GM19035 (cell line): ENCODE results near the gene INSYN1.

Source experiments
- ATAC-seq: cut with Tn5 transposase; IDR thresholded peaks from one replicate; pipeline ENCODE4 v1.9.1; 2021; ENCODE audit not compliant: unreplicated experiment

INSYN1 gene

DNA sequence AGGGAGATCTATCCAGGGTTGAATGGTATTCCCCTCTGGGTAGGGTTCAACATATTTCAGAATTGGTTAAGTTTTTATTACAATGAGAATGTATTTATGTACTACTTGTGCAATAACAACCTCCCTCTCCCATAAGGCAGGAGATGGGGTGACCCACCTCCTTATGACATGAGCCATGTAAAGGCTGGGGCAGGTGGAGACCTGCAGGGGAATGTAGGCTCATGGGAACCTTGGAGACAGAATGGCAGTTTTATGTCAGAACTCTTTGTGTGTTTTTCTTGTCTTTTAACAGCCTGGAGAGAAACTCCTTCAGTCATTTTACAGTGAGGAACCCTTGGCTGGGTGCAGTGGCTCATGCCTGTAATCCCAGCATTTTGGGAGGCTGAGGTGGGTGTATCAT, 24.6 kb upstream of the INSYN1 start:
- no peak for ATAC-seq

DNA sequence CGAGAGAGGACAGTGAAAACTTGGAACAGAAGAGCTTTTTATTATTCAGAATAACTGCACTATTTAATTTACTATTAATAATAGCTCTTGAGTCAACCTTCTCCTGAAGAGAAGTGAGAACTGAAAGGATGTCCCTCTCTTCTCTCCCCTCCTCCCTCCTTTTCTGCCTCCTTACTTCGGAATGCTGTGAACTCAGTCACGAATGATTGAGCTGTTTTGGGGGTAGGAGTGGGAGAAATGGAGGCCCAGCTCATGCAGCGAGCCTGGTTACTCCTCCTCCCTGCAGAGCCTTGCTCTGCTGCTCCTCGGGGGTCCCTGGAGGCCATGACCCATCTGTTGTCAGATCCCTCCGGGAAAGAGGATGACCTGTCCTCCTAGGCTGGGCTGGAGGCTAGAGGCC, 20.3 kb upstream of the INSYN1 start:
- no peak for ATAC-seq

DNA sequence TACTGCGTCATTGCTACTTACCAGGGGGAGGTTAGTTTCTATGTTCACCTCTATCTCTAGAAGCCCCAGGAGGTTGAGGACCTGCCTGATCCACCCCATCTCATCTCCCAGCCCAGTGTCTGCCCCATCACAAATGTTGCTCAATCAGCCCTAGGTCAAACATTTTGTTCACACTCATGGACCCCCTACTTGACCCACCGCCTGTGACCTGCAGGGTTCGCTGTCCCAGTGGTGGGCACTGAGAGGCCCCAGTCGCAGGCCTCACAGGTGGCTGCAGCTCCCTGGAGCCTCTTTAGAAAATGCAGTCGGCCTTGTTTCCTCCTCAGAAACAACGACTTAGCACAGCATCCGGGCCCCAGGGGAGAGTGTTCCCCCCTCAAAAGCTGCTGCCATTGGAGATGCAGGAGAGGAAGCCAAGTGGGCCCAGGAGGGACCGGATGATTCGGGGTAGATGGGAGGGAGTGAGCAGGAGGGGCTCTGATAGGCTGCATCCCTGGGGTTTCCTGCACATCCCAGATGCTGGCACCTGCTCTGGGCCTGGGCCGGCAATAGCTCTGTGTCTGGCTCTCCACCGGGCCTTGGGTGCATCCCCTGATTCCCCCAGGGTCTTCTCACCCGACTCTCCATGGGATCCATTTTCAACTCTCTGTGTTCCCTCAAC, 18.4 kb upstream of the INSYN1 start:
- no peak for ATAC-seq

DNA sequence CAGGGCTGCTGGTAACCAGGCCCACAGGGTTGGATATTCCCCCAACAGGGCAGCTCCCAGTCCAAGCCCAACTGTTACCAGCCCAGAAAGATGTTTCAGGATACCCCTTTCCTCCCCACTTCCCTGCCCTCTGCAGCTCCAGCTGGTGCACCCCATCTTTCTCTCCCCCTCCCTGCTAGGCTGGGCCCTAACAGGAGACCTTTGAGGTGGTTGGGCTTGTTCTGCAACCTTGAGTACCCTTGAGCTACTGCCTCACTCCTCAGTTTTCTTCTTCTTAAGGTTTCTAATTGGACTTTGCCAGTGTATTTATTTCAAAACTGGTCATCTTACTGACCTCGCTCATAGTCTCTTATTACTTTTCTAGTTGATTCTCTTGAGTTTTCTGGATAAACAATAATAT, 16.9 kb upstream of the INSYN1 start:
- ATAC-seq: no peak

DNA sequence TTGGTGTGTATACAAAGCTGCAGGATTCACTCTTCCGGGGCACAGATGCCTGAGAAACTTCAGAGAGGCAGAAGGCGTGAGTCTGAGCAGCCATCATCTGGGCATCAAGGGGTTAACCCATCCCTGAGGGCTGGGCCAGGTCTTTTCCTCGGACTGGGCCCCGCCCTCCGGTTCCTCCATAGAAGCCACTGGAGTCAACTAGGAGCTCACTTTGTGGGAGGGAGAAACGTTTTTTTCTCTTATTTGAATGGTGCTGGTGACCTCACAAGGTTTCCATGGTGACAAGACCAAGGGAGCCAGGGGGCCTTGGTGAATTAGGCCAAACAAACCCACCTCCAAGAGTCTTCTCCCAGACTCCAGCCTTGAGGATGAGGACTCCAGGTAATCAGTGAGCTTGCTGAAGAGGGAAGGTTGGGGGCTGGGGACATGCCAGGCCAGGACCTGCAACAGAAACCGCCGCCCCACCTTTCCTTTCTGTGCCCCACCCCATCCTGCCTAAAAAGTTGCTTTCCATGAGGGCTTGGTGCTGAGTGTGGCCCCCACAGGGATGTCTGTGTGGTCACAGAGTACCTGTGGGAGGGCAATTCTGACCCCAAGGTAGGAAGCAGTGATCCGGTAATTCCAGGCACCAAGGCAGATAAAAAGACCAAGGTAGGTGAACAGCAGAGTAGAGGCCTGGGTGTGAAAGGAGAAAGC, 14.8 kb upstream of the INSYN1 start:
- ATAC-seq: no peak

DNA sequence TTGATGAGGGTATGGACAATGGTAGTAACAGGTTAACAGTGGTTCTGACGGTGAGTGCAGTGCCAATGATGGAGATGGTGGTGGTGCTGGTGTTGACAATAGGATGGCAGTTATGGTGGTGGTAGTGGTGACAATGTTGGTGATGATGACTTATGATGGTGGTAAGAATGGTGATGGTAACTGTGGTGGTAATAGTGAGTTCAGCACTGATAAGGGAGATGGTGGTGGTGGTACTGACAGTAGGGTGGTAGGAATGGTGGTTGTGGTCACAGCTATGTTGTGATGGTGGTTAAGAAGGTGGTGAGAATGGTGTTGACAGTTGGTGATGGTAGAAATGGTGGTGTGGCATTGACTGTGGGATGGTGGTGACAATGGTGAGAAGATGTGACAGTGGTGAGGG, 13.4 kb upstream of the INSYN1 start:
- ATAC-seq: no peak

- ATAC-seq: no peak
These were observed 12.6 kb upstream of the INSYN1 start for GRCh38 chr15:73765778-73766177.

GRCh38 chr15:73763931-73764330, 10.8 kb upstream of the INSYN1 start:
- ATAC-seq: no peak

DNA sequence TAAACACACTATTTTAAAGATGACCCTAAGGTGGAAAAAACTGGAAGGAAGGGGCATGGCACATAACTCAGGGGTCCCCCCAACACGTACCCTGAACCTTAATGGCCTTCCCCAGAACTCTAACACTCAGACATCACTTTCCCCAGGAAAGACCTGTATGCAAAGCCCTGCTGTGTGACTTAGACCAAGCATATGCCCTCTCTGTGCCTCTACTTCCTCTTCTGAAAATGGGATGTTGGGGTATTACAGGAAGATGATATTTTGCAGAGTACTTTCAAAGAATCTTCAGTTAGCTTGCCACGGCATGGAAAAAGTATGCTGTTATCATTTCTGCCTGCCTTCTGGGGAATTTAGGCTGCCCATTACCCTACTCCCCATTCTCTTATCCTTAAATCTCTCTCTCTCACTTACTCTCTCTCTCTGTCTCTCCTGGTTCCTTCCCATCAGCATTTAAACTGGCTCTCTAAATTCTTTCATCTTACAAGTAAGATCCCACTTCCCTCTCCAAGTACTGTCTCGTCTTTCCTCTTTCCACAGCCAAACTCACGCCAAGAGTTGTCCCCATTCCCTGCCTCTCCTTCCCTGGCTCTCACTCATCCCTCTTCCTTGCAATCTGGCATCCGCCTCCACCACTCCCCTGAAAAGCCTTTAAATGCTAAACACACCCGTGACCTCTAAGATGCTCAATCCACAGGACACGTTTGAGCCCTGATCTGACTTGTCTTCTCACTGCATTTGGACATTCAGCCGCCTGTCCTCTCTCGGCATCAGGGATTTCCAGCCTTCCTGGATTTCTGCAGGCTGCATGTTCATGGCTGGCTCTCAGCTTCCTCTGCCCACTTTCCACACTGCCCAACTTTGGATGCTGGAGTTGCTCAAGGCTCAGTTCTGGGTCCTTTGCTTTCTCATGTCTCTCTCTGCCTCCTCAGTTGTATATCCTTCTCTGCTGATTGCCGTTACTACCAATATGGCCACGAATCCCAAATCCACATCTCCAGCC, 7.5 kb upstream of the INSYN1 start:
- ATAC-seq: no peak

DNA sequence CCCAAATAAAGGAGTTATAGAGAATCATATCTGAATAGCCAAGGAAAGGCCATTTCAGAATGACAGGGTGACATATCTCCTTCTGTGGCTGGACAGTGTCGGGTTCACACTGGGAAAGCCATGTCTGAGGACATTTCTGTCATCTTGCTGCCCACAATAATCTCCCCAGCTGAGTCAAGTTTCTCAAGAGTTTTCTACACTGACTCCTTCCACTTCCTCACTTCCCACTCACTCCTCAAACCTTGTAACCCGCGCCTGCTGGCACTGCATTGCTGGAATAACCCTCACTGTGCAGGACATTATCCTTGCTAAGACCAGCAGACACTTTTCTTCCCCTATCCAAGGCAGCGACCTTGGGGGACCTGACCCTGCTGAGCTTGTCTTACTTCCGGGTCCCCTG, 5.3 kb upstream of the INSYN1 start:
- no peak for ATAC-seq

DNA sequence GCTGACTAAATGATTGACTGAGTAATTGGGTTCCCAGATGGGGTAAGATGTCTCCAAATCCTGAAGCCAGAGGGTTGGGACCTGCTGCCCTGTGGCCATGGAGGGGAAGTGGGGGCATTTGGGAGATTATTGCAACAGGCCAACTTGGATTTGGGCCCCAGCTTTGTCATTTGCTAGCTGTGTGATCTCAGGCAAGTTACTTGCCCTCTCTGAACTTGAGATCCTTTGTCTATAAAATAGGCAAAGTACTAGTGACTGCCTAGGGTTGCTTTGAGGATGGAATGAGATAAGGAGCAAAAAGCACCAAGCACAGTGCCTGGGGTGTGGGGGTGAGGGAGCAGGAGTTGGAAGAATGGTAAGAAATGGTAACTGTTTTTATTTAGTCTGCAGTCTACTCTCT, 4.4 kb upstream of the INSYN1 start:
- no peak for ATAC-seq

DNA sequence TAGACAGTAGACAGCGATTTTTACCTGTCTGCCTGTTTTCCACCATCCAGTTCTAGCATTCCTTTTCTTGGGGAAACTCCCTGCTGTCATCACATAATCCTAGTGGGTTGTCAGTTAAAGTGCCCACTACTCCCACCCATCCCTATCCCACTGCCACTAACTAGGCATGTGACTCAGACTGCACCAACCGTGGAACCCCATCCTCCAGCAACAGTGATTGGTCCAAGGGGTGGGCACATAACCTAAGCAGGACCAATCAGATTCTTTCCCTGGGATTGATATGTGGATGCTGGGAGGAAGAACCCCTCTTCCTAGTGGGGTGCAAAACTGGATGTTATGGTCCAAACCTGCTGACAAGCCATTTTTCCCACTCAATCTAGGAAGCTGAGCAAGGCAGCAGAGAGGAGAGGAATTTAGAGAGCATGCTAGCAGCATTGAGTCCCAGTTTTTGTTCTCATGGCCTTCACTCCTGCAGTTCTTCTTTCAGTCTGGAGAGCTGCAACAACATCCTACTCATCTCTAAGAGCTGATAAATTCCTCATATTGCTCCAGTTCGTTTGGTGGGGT, 3.9 kb upstream of the INSYN1 start:
- no peak for ATAC-seq

- ATAC-seq: no peak
These were observed 3.2 kb upstream of the INSYN1 start for GRCh38 chr15:73756390-73756789.

DNA sequence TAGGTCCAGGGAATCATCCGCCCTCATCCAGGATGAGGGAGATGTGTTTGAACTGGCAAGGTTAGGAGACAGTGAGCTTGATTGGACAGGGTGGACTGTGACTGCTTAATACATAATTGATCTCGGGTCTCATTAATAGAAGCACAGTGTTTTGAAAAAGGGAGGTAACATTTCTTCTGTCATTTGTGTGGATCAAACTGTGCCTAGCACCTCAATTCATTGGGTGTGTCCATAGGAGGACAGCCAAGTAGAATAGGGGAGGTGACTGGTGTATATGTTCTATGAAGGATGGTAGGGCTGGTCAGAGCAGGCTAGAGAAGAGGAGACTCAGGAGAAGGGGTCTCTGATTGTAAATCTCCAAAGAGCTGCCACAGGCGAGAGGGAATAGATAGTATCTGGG, 2.8 kb upstream of the INSYN1 start:
- no peak for ATAC-seq

DNA sequence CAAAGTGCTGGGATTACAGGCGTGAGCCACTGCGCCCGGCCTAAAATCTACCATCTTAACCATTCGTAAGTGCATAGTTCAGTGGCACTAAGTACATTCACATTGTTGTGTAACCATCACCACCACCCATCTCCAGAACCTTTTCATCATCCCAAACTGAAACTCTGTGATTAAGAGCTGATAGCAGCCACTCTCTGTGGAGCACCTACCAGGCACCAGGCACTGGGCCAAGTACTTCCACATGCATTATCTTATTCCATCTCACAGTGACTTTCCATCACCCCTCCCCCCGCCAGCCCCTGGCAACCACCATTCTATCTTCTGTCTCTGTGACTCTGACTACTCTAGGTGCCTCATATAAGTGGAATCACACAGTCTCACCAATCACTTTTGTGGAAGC, 2.3 kb upstream of the INSYN1 start:
- ATAC-seq: no peak

- no peak for ATAC-seq
These were observed 1.3 kb upstream of the INSYN1 start for GRCh38 chr15:73754461-73754860.

DNA sequence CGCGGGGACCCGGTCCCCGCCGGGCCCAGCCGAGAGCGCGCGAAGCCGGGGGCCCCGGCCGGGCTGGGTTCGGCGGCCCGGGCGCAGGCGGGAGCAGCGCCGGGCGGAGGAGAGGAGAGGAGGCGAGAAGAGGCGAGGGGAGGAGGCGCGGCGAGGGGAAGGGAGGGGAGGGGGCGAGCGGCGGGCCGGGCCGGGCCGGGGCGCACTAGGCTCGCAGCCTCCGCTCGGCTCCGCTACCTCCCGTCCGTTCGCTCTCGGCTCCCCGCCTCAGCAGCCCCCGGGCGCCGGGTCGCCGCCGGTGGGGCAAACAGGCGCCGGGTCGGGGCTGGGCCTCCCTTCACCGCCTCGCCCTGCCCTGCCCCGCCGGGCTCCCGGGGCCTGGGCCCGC, 351 bp downstream of the INSYN1 start:
- ATAC-seq: no peak

DNA sequence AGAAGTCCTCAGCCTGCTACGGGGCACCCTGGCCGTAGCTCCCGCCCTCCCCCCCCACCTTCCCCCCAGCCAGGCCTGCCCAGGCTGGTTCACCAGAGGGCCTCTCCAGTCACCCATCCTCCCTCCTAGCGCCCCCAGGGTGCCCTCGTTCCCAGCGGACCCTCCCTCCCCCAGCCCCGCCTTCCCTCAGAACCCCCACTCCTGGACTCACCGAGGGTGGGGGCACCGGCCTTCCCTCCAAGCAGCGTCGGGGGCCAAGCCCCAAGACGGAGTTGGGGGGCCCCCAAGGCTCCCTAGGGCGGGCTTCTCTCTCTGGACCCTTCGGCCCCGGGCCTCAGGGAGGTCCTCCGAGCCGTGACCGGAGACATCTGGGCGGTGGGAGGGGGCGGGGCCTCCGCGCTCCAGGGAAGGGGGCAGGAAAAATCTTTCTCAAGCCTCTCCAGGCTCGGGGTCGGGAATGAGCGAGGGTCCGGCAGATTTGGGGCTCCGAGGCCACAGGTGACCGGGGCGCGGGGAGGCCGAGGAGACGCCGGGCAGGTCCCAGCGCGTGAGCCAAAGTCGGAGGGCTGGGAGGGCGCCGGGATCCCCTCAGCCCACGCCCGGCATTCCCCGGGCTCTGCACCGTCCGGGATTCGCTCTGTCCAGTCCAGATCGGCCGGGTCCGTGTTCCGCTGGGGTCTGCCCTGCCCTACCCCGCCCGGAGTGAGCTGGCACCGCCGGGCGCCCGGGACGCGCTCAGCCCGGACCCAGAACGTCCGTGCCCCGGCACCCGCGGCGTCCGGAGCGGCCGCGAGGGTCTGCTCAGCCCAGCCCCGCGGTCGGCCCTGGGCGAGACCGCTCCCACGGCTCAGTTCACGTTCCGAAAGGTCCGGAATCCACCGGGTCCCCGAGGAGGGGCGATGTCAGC, 999 bp downstream of the INSYN1 start:
- no peak for ATAC-seq

DNA sequence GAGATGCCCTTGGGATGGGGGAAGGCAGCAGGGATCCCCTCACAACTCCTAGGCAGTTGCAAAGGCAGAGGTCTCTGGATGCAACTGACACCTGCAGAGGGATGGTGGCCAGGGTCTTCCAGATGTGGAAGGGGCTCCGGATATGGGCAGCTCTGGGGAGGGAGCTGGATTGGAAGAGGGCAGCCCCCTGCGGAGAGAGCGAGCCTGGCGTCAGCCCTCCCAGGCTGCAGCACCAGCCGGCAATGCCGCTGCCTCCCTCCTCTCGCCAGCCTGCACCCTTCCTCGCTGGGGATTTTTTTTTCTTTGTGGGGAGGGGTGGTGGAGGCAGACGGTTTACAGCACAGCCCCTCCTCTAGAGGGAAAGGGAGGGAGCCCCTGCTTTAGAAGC, 1.6 kb downstream of the INSYN1 start:
- no peak for ATAC-seq

DNA sequence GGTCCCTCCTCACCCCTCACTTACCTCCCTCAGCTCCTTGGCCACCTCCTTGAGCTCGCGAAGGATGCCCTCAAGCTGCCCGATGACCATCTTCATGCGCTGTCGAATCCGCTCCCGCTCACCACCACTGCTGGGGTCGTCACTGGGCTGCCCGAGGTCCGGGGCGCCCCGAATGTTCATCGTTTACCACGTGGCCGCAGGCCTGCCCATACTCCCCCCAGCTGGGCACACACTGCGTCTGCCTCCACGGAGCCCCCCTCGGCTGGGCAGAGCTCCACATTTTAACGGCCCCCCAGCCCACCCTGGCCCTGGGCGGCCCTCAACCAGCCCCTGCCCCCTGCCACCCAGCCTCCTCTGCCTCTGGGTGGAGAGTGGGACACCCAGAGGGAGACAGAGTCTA, 2.2 kb downstream of the INSYN1 start:
- no peak for ATAC-seq

DNA sequence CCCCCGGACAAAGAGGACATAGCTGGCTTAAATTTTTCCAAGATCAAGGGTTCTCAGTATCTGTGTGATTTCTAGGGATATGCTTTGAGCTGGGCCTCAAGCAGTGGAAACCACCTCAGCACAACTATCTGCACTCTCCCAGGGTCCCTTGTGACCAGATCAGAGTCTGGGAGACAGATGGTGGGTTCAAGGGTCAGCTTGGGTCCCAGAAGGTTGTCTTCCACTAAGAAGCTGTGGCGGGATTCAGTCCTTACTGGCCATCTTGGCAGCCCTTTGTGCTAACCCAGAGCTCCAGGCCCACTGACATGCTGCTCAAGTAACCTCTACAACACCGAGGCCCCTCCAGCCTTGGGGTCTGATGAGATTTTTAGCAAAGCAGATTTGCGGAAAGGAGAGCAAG, 2.7 kb downstream of the INSYN1 start:
- ATAC-seq: no peak
